Activated naive CD4-positive, alpha-beta T cell treated with anti-CD3 and anti-CD28 coated beads, Interleukin-2, amount 10 ng/mL, durations not matched to agents 7 days and 5 days (primary cell): Measurements from ENCODE around the gene RABL3.

Source experiments
- CTCF ChIA-PET: fragments of 350-600 bp; sonication (Branson Sonifier 250); formaldehyde crosslinking; loops from one replicate; lab custom pipeline; 2021; ENCODE audit warnings: antibody characterized with exemption; lab: Charles Lee
- DNase-seq: peaks from one replicate; pipeline ENCODE4 v3.0.0-alpha.2; 2020
- H3K27ac Mint-ChIP-seq: one replicate; pipeline ENCODE4 v1.8.0; 2021; ENCODE audit warnings: mild to moderate bottlenecking, moderate library complexity, mixed read lengths
- H3K27me3 Mint-ChIP-seq: one replicate; pipeline ENCODE4 v1.8.0; 2021; ENCODE audit warnings: mild to moderate bottlenecking, mixed read lengths
- H3K36me3 Mint-ChIP-seq: one replicate; pipeline ENCODE4 v1.8.0; 2021; ENCODE audit warnings: mixed read lengths
- H3K4me1 Mint-ChIP-seq: one replicate; pipeline ENCODE4 v1.8.0; 2021; ENCODE audit warnings: mixed read lengths
- H3K4me3 Mint-ChIP-seq: one replicate; pipeline ENCODE4 v1.8.0; 2021; ENCODE audit warnings: mild to moderate bottlenecking, moderate library complexity, mixed read lengths
- H3K9me3 Mint-ChIP-seq: one replicate; pipeline ENCODE4 v1.8.0; 2021; ENCODE audit warnings: mixed read lengths

The RABL3 gene

DNA sequence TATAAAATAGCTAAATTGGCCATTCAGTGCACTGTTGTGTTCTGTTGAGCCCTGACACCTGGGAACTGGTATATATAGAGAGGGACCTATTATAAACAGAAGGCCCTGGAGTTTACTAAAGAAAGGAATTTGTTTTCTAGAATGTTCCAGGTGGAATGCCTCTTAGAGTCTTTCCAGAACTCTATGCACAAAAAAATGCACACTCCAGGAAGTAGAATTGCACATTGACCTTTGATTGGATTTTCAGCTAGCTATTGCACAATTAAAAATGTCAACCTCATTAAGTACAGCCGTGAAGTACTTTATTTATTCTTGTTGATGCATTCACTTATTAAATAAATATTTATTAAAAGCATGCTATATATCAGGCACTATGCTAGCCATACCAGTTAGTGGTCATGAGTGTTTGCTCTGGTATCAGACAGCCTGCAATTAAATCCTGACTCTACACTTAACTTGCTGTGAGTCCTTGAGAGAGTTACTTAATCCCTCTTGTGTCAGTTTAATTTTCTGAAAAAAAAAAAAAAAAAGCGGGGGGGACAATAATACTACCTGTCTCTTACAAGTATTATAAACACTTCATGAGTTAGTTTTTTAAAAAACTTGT lies 105.4 kb downstream of the RABL3 start:
- Mint-ChIP-seq H3K4me3 (no peak overlapping the region), H3K9me3 (peaks cover 7% of the 10 kb centered on the region), H3K27me3 (no peaks in the 10 kb centered on the region), H3K27ac (no peak overlapping the region), H3K36me3 (no peaks in the 10 kb centered on the region), H3K4me1 (peaks cover 10% of the 10 kb centered on the region)
- no peak for DNase-seq
- CTCF ChIA-PET = no interaction called here
